Trophoblast cell (in vitro differentiated cells and primary cell): ENCODE data around the gene ZNF70.
A peak's percentile ranks its signal among the peaks of the same experiment; 100 is the strongest.

Source experiments
- DNase-seq, 2 donors: peaks; one replicate each; pipeline ENCODE4 v3.0.0-alpha.2; 2016
- H2AFZ ChIP-seq: 2 replicates; pipeline ENCODE4 v1.6.1; 2013; ENCODE audit warnings: low read length, moderate library complexity, mild to moderate bottlenecking; ENCODE audit not compliant: insufficient read depth, poor library complexity
- H2AK5ac ChIP-seq: 2 replicates; pipeline ENCODE4 v1.6.1; 2013; ENCODE audit warnings: mild to moderate bottlenecking, low read length
- H2BK120ac ChIP-seq: 2 replicates; pipeline ENCODE4 v1.6.1; 2013; ENCODE audit warnings: low read length, mild to moderate bottlenecking, moderate library complexity; ENCODE audit not compliant: insufficient read depth, poor library complexity
- H2BK12ac ChIP-seq: 2 replicates; pipeline ENCODE4 v1.6.1; 2013; ENCODE audit warnings: mild to moderate bottlenecking, low read length, moderate library complexity
- H2BK5ac ChIP-seq: 2 replicates; pipeline ENCODE4 v1.6.1; 2013; ENCODE audit warnings: low read length, low read depth, moderate library complexity, mild to moderate bottlenecking; ENCODE audit not compliant: poor library complexity
- H3K14ac ChIP-seq: 2 replicates; pipeline ENCODE4 v1.6.1; 2013; ENCODE audit warnings: mild to moderate bottlenecking, low read length
- H3K18ac ChIP-seq: 2 replicates; pipeline ENCODE4 v1.6.1; 2013; ENCODE audit warnings: mild to moderate bottlenecking, low read length
- H3K23ac ChIP-seq: 2 replicates; pipeline ENCODE4 v1.6.1; 2013; ENCODE audit warnings: low read length
- H3K27ac ChIP-seq: 2 replicates; pipeline ENCODE4 v1.5.1; 2013; ENCODE audit warnings: low read depth, mild to moderate bottlenecking, inconsistent platforms, low read length, moderate library complexity
- H3K27me3 ChIP-seq: 2 replicates; pipeline ENCODE4 v1.6.1; 2013; ENCODE audit warnings: inconsistent platforms, mild to moderate bottlenecking, low read length, moderate library complexity; ENCODE audit not compliant: insufficient read depth
- H3K36me3 ChIP-seq, 2 experiments: 1 replicate in 1 of 2; 2 replicates in 1 of 2; pipeline ENCODE4 v1.6.1; 2013; ENCODE audit warnings: low read length in 2 of 2, mild to moderate bottlenecking in 2 of 2, moderate library complexity in 1 of 2; ENCODE audit not compliant: insufficient read depth in 2 of 2, control insufficient read depth in 1 of 2
- H3K4ac ChIP-seq: 2 replicates; pipeline ENCODE4 v1.6.1; 2013; ENCODE audit warnings: low read depth, mild to moderate bottlenecking, low read length, moderate library complexity
- H3K4me1 ChIP-seq, 2 experiments: 1 replicate in 1 of 2; 2 replicates in 1 of 2; pipeline ENCODE4 v1.6.1; 2013; ENCODE audit warnings: low read length in 2 of 2, mild to moderate bottlenecking in 2 of 2, moderate library complexity in 1 of 2; ENCODE audit not compliant: insufficient read depth in 2 of 2, control insufficient read depth in 1 of 2
- H3K4me2 ChIP-seq: 2 replicates; pipeline ENCODE4 v1.6.1; 2013; ENCODE audit warnings: inconsistent platforms, mild to moderate bottlenecking, low read length, moderate library complexity
- H3K4me3 ChIP-seq: 2 replicates; pipeline ENCODE4 v1.5.1; 2013; ENCODE audit warnings: mild to moderate bottlenecking, low read depth, low read length, inconsistent platforms
- H3K79me1 ChIP-seq: one replicate; pipeline ENCODE4 v1.6.1; 2013; ENCODE audit warnings: low read length
- H3K79me2 ChIP-seq: 2 replicates; pipeline ENCODE4 v1.6.1; 2013; ENCODE audit warnings: low read length, mild to moderate bottlenecking; ENCODE audit not compliant: control insufficient read depth, insufficient read depth, poor library complexity
- H3K9ac ChIP-seq: 2 replicates; pipeline ENCODE4 v1.6.1; 2013; ENCODE audit warnings: mild to moderate bottlenecking, low read length
- H3K9me3 ChIP-seq: 2 replicates; pipeline ENCODE4 v1.6.1; 2013; ENCODE audit warnings: low read depth, mild to moderate bottlenecking, control low read depth, inconsistent platforms, low read length; ENCODE audit not compliant: insufficient read depth
- H4K12ac ChIP-seq: 2 replicates; pipeline ENCODE4 v1.6.1; 2013; ENCODE audit warnings: low read depth, mild to moderate bottlenecking, low read length, moderate library complexity
- H4K8ac ChIP-seq: 2 replicates; pipeline ENCODE4 v1.6.1; 2013; ENCODE audit warnings: low read depth, mild to moderate bottlenecking, low read length, moderate library complexity
- H4K91ac ChIP-seq: one replicate; pipeline ENCODE4 v1.6.1; 2013; ENCODE audit warnings: low read depth, mild to moderate bottlenecking, low read length, moderate library complexity
- WGBS: extraction: QIAGEN DNeasy Blood & Tissue Kit; methylation state at CpG from one replicate; pipeline ENCODE4 v1.1.7; 2013; ENCODE audit warnings: missing lambda C conversion rate; ENCODE audit not compliant: insufficient read length, insufficient coverage; ENCODE audit errors: extremely low coverage; 5-methylcytosine and 5-hydroxymethylcytosine counted together

Gene ZNF70

DNA sequence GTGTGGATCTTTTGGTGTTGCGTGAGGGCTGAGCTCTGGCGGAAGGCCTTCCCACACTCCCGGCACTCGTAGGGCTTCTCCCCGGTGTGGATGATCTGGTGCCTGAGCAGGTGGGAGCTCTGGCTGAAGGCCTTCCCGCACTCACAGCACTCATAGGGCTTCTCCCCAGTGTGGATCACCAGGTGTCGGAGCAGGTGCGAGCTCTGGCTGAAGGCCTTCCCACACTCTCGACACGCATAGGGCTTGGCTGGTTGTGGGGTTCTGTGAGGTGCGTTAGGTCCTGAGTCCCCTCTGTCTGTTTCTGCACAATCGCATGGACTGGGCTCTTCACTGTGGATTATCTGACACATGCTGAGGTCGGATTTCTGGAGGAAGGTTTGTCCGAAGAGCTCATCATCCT is 6.4 kb downstream of the ZNF70 start:
- Histone ChIP-seq H4K91ac (no peak overlapping the region), H3K4me3 (no peak overlapping the region), H3K79me1 (no peaks in the 10 kb centered on the region), H2BK5ac (no peak overlapping the region), H2BK12ac (no peak overlapping the region), H3K14ac (no peak overlapping the region), H4K12ac (no peak overlapping the region), H3K9ac (no peak overlapping the region), H3K4me1 (peaks cover 5 to 8% of the 10 kb centered on the region in 2 experiments), H3K36me3 (peaks cover 11 to 16% of the 10 kb centered on the region in 2 experiments), H3K27ac (no peak overlapping the region), H3K79me2 (no peaks in the 10 kb centered on the region), H3K4ac (no peak overlapping the region), H3K4me2 (no peak overlapping the region), H3K23ac (no peak overlapping the region), H2AFZ (no peak overlapping the region), H3K18ac (no peak overlapping the region), H4K8ac (no peak overlapping the region), H3K9me3 (peaks cover 5% of the 10 kb centered on the region), H2AK5ac (no peak overlapping the region), H2BK120ac (no peak overlapping the region), H3K27me3 (no peaks in the 10 kb centered on the region)
- DNase-seq: no peak
- no CpG with 5 or more reads among the region's 14 CpGs for WGBS

GRCh38 chr22:23744001-23744400 is 6.9 kb downstream of the ZNF70 start:
- H4K12ac ChIP-seq: no peak overlapping the region
- no peak overlapping the region for H2BK120ac ChIP-seq
- no peak overlapping the region for H3K9ac ChIP-seq

GRCh38 chr22:23743303-23743705 is 7.6 kb downstream of the ZNF70 start:
- WGBS: no CpG with 5 or more reads among the region's 2 CpGs
- Histone ChIP-seq H3K9me3 (peaks cover 5% of the 10 kb centered on the region), H3K27me3 (no peaks in the 10 kb centered on the region), H3K79me1 (no peaks in the 10 kb centered on the region), H2AK5ac (no peak overlapping the region), H3K36me3 (peaks cover 11 to 16% of the 10 kb centered on the region in 2 experiments), H4K91ac (no peak overlapping the region), H3K4me1 (peaks cover 5 to 8% of the 10 kb centered on the region in 2 experiments), H3K9ac (no peak overlapping the region), H3K18ac (no peak overlapping the region), H2AFZ (no peak overlapping the region), H3K4me3 (no peak overlapping the region), H3K14ac (no peak overlapping the region), H3K23ac (no peak overlapping the region), H2BK12ac (no peak overlapping the region), H3K79me2 (no peaks in the 10 kb centered on the region), H3K4me2 (no peak overlapping the region), H4K8ac (no peak overlapping the region), H2BK5ac (no peak overlapping the region), H4K12ac (no peak overlapping the region), H2BK120ac (no peak overlapping the region), H3K4ac (no peak overlapping the region), H3K27ac (no peak overlapping the region)
- no peak for DNase-seq

More at GRCh38 chr22:23744001-23744400, 6.9 kb downstream of the ZNF70 start:
- Histone ChIP-seq H3K4me2 (no peak overlapping the region), H2AFZ (no peak overlapping the region), H3K36me3 (peaks cover 11 to 16% of the 10 kb centered on the region in 2 experiments), H4K91ac (no peak overlapping the region), H2AK5ac (no peak overlapping the region), H3K79me2 (no peaks in the 10 kb centered on the region), H4K8ac (no peak overlapping the region), H3K9me3 (peaks cover 5% of the 10 kb centered on the region), H3K4ac (no peak overlapping the region), H3K4me1 (peaks cover 5 to 8% of the 10 kb centered on the region in 2 experiments), H2BK5ac (no peak overlapping the region), H3K23ac (no peak overlapping the region), H3K27ac (no peak overlapping the region), H3K27me3 (no peaks in the 10 kb centered on the region), H2BK12ac (no peak overlapping the region), H3K4me3 (peak overlapping the region; percentile 16), H3K14ac (no peak overlapping the region), H3K18ac (no peak overlapping the region), H3K79me1 (no peaks in the 10 kb centered on the region)
- no peak for DNase-seq
- no CpG with 5 or more reads among the region's 13 CpGs for WGBS

DNA sequence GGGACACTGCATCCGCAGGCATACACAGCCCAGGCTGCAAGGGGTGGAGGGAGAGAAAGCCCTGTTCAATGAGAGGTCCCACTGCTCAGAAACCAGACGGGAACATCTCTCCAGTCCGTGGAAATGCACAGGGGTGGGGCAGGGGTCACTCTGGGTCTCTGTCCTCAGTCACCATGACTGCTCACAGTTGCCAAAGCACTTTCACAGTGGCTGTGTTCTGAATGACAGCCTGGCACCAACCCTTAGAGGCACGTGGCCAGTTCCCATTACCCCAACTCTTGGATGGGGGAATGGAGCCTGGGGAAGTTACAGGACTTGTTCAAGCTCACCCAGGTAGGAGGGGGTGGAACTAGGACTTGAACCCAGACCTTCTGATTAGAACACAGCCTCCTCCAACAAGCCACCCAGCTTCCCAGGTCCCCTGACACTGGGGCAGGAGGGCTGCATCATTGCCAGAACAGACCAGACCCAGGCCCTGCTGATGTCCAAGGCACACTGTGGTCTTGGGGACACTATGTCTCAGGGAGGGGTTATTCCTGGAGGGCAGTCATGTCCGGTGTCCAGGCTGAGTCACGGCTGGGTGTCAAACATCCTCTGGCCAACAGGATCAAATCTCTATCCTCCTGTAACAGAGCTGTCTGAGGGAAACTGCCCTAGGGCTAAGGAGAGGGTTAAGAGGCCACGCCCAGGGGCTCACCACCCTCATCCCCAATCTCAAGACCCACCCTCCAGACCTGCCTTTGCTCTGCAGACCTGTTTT is 8.2 kb downstream of the ZNF70 start:
- Histone ChIP-seq H3K27me3 (no peaks in the 10 kb centered on the region), H2AK5ac (no peak overlapping the region), H4K91ac (no peak overlapping the region), H2BK120ac (no peak overlapping the region), H3K14ac (no peak overlapping the region), H3K36me3 (peaks cover 11 to 16% of the 10 kb centered on the region in 2 experiments), H4K8ac (no peak overlapping the region), H2AFZ (no peak overlapping the region), H3K23ac (no peak overlapping the region), H3K79me1 (no peaks in the 10 kb centered on the region), H3K18ac (no peak overlapping the region), H4K12ac (no peak overlapping the region), H3K4me1 (peaks cover 5 to 8% of the 10 kb centered on the region in 2 experiments), H3K27ac (no peak overlapping the region), H2BK12ac (no peak overlapping the region), H3K9ac (no peak overlapping the region), H2BK5ac (no peak overlapping the region), H3K79me2 (no peaks in the 10 kb centered on the region), H3K4me3 (no peak overlapping the region), H3K4me2 (no peak overlapping the region), H3K9me3 (peaks cover 5% of the 10 kb centered on the region), H3K4ac (no peak overlapping the region)
- DNase-seq: no peak
- WGBS: no CpG with 5 or more reads among the region's 7 CpGs
